Astrocyte (in vitro differentiated cells and primary cell): ENCODE measurements around the gene ADAM33. TPM values are rescaled to one million over a fixed set of nuclear protein-coding genes. Genes with fewer than 3 reads are reported as not detected.
A peak's percentile ranks its signal among the peaks of the same experiment; 100 is the strongest.

Source experiments
- DNase-seq: peaks from one replicate; pipeline ENCODE4 v3.0.0-alpha.2; 2010; ENCODE audit warnings: low read depth
- FAIRE-seq: peaks from 2 replicates; lab custom pipeline; 2011; peaks lifted over from hg19 to GRCh38; lab: Jason Lieb, UNC
- H2AFZ ChIP-seq: 2 replicates; pipeline ENCODE4 v1.6.0; 2012; ENCODE audit warnings: low read depth, low read length, inconsistent platforms
- H3K27ac ChIP-seq: 2 replicates; pipeline ENCODE4 v1.5.1; 2011; ENCODE audit warnings: low read depth, low read length, inconsistent platforms
- H3K27me3 ChIP-seq: 2 replicates; pipeline ENCODE4 v1.6.0; 2011; ENCODE audit warnings: low read length, inconsistent platforms; ENCODE audit not compliant: insufficient read depth
- H3K36me3 ChIP-seq: 2 replicates; pipeline ENCODE4 v1.5.1; 2011; ENCODE audit warnings: low read length, inconsistent platforms; ENCODE audit not compliant: insufficient read depth
- H3K4me1 ChIP-seq: 2 replicates; pipeline ENCODE4 v1.5.1; 2011; ENCODE audit warnings: low read length, inconsistent platforms; ENCODE audit not compliant: insufficient read depth
- H3K4me2 ChIP-seq: 2 replicates; pipeline ENCODE4 v1.6.0; 2012; ENCODE audit warnings: low read length, inconsistent platforms
- H3K4me3 ChIP-seq: 2 replicates; pipeline ENCODE4 v1.5.1; 2011; ENCODE audit warnings: low read depth, mild to moderate bottlenecking, low read length, inconsistent platforms; ENCODE audit not compliant: insufficient read depth
- H3K79me2 ChIP-seq: 2 replicates; pipeline ENCODE4 v1.6.0; 2012; ENCODE audit warnings: mild to moderate bottlenecking, low read length, inconsistent platforms; ENCODE audit not compliant: insufficient read depth
- H3K9ac ChIP-seq: 2 replicates; pipeline ENCODE4 v1.6.0; 2012; ENCODE audit warnings: mild to moderate bottlenecking, low read length, inconsistent platforms
- H3K9me3 ChIP-seq: 2 replicates; pipeline ENCODE4 v1.5.1; 2012; ENCODE audit warnings: low read depth, mild to moderate bottlenecking, low read length, inconsistent platforms; ENCODE audit not compliant: insufficient read depth
- H4K20me1 ChIP-seq: 2 replicates; pipeline ENCODE4 v1.6.0; 2012; ENCODE audit warnings: low read length, inconsistent platforms; ENCODE audit not compliant: insufficient read depth
- H3K27ac Mint-ChIP-seq: one replicate; pipeline ENCODE4 v1.8.0; 2021; ENCODE audit warnings: mild to moderate bottlenecking, mixed read lengths; ENCODE audit not compliant: unreplicated experiment
- H3K27me3 Mint-ChIP-seq: one replicate; pipeline ENCODE4 v1.8.0; 2021; ENCODE audit warnings: low read depth, mixed read lengths; ENCODE audit not compliant: unreplicated experiment
- H3K36me3 Mint-ChIP-seq: one replicate; pipeline ENCODE4 v1.8.0; 2021; ENCODE audit warnings: low read depth, mixed read lengths; ENCODE audit not compliant: unreplicated experiment
- H3K4me1 Mint-ChIP-seq: one replicate; pipeline ENCODE4 v1.8.0; 2021; ENCODE audit warnings: low read depth, mixed read lengths; ENCODE audit not compliant: unreplicated experiment
- H3K4me3 Mint-ChIP-seq: one replicate; pipeline ENCODE4 v1.8.0; 2021; ENCODE audit warnings: mild to moderate bottlenecking, moderate library complexity, mixed read lengths; ENCODE audit not compliant: unreplicated experiment
- H3K9me3 Mint-ChIP-seq: one replicate; pipeline ENCODE4 v1.8.0; 2021; ENCODE audit warnings: mild to moderate bottlenecking, mixed read lengths; ENCODE audit not compliant: unreplicated experiment
- CTCF ChIP-seq: IDR thresholded peaks from 2 replicates; pipeline ENCODE4 v1.5.1; 2011; ENCODE audit warnings: low read depth, mild to moderate bottlenecking, inconsistent platforms, low read length, moderate library complexity; ENCODE audit not compliant: insufficient read depth
- EZH2 ChIP-seq: IDR thresholded peaks from 2 replicates; pipeline ENCODE4 v1.6.1; 2012; ENCODE audit warnings: mild to moderate bottlenecking, low read length, inconsistent platforms; ENCODE audit not compliant: insufficient read depth
- total RNA-seq: library from RNA; stranded (reverse); gene quantifications from 2 replicates; pipeline ENCODE4 v1.2.1, GENCODE V29; 2021

The ADAM33 gene
- total RNA-seq, 1 donor from 2014 or later: 3.0 TPM

GRCh38 chr20:3690413-3690812, 8.6 kb upstream of the ADAM33 start:
- peaks cover 31% of the 10 kb centered on the region for H3K27me3 Mint-ChIP-seq
- Histone ChIP-seq H3K9ac (no peak overlapping the region), H4K20me1 (no peaks in the 10 kb centered on the region), H3K79me2 (no peaks in the 10 kb centered on the region), H3K4me1 (peaks cover 12% of the 10 kb centered on the region), H3K36me3 (no peaks in the 10 kb centered on the region), H3K4me2 (no peak overlapping the region), H2AFZ (no peak overlapping the region), H3K4me3 (no peak overlapping the region), H3K27ac (no peak overlapping the region), H3K9me3 (no peaks in the 10 kb centered on the region), H3K27me3 (no peaks in the 10 kb centered on the region)
- H3K36me3 Mint-ChIP-seq: no peaks in the 10 kb centered on the region
- peaks cover 4% of the 10 kb centered on the region for H3K4me1 Mint-ChIP-seq
- peaks cover 2% of the 10 kb centered on the region for H3K9me3 Mint-ChIP-seq
- H3K4me3 Mint-ChIP-seq: no peak overlapping the region
- FAIRE-seq (no peak), DNase-seq (no peak)
- TF ChIP-seq EZH2: no peak
- TF ChIP-seq CTCF: no peak
- no peak overlapping the region for H3K27ac Mint-ChIP-seq

GRCh38 chr20:3689978-3690377, 8.2 kb upstream of the ADAM33 start:
- DNase-seq: no peak
- H3K9ac ChIP-seq: no peak overlapping the region
- Mint-ChIP-seq H3K36me3 (no peaks in the 10 kb centered on the region), H3K4me3 (no peak overlapping the region), H3K27me3 (peaks cover 32% of the 10 kb centered on the region), H3K9me3 (peaks cover 2% of the 10 kb centered on the region), H3K4me1 (peaks cover 4% of the 10 kb centered on the region), H3K27ac (no peak overlapping the region)
- no peak for FAIRE-seq
- no peaks in the 10 kb centered on the region for H3K36me3 ChIP-seq
- H3K4me2 ChIP-seq: no peak overlapping the region
- H3K9me3 ChIP-seq: no peaks in the 10 kb centered on the region
- H3K27ac ChIP-seq: no peak overlapping the region
- H3K27me3 ChIP-seq: no peaks in the 10 kb centered on the region
- H4K20me1 ChIP-seq: no peaks in the 10 kb centered on the region
- TF ChIP-seq EZH2 (no peak), CTCF (no peak)
- no peak overlapping the region for H2AFZ ChIP-seq
- H3K4me1 ChIP-seq: peaks cover 12% of the 10 kb centered on the region
- no peak overlapping the region for H3K4me3 ChIP-seq
- no peaks in the 10 kb centered on the region for H3K79me2 ChIP-seq

GRCh38 chr20:3687655-3688054, 5.8 kb upstream of the ADAM33 start:
- peaks cover 2% of the 10 kb centered on the region for H3K9me3 Mint-ChIP-seq
- no peak overlapping the region for H2AFZ ChIP-seq
- H3K27me3 Mint-ChIP-seq: peaks cover 39% of the 10 kb centered on the region
- DNase-seq (peak; percentile 47), FAIRE-seq (no peak)
- peaks cover 4% of the 10 kb centered on the region for H3K4me1 Mint-ChIP-seq
- H3K4me3 ChIP-seq: no peak overlapping the region
- H3K4me3 Mint-ChIP-seq: no peak overlapping the region
- H3K9ac ChIP-seq: no peak overlapping the region
- no peaks in the 10 kb centered on the region for H3K27me3 ChIP-seq
- no peak overlapping the region for H3K27ac Mint-ChIP-seq
- no peaks in the 10 kb centered on the region for H3K36me3 ChIP-seq
- no peak overlapping the region for H3K27ac ChIP-seq
- no peaks in the 10 kb centered on the region for H3K79me2 ChIP-seq
- peaks cover 12% of the 10 kb centered on the region for H3K4me1 ChIP-seq
- H3K4me2 ChIP-seq: peak overlapping the region; percentile 69
- no peaks in the 10 kb centered on the region for H3K9me3 ChIP-seq
- H3K36me3 Mint-ChIP-seq: no peaks in the 10 kb centered on the region
- H4K20me1 ChIP-seq: no peaks in the 10 kb centered on the region
- no peak for TF ChIP-seq EZH2
- TF ChIP-seq CTCF: no peak
